WTC11 (cell line): ENCODE results near the gene BABAM2.

ENCODE experiments used
- CBFB ChIP-seq: sonication (generic); formaldehyde crosslinking; IDR thresholded peaks from 2 replicates; pipeline ENCODE4 v1.8.1; 2022; ENCODE audit warnings: mild to moderate bottlenecking, low read depth, missing genetic modification reagents
- HMGA2 ChIP-seq: fragments of 250-450 bp; sonication (Bioruptor Pico); IDR thresholded peaks from 2 replicates; pipeline ENCODE4 v1.4.0; 2021; ENCODE audit warnings: mild to moderate bottlenecking, moderate library complexity
- TCF7 ChIP-seq: sonication (generic); formaldehyde crosslinking; IDR thresholded peaks from 2 replicates; pipeline ENCODE4 v1.8.0; 2022; ENCODE audit warnings: mild to moderate bottlenecking, low read depth, missing genetic modification reagents, moderate library complexity
- TF ChIP-seq, protein P1 (sequence below): sonication (generic); formaldehyde crosslinking; IDR thresholded peaks from 2 replicates; pipeline ENCODE4 v1.8.0; 2022; ENCODE audit warnings: mild to moderate bottlenecking, missing genetic modification reagents
- TF ChIP-seq, protein P2 (sequence below): fragments of 200-600 bp; IDR thresholded peaks from 2 replicates; pipeline ENCODE4 v1.8.0; 2022; ENCODE audit warnings: antibody characterized with exemption

DNA sequence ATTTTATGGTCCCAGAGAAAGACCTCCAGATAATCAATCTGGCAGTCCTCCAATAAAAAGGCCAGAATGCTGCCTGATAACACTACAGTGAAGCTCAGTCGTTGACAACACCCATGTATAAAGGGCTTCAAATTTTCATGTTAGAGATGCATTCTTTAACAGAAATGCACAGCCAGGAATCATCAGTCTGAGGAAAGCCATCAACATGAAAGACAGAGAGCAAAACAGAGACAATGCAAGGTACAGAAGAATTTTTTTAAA, 13.8 kb downstream of the BABAM2 start:
- TF ChIP-seq CBFB (CRISPR knock-in tag) (no peak), HMGA2 (no peak), TCF7 (CRISPR knock-in tag) (no peak)
- TF ChIP-seq, protein P1, sequence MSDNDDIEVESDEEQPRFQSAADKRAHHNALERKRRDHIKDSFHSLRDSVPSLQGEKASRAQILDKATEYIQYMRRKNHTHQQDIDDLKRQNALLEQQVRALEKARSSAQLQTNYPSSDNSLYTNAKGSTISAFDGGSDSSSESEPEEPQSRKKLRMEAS (CRISPR knock-in tag): no peak
- TF ChIP-seq, protein P2, sequence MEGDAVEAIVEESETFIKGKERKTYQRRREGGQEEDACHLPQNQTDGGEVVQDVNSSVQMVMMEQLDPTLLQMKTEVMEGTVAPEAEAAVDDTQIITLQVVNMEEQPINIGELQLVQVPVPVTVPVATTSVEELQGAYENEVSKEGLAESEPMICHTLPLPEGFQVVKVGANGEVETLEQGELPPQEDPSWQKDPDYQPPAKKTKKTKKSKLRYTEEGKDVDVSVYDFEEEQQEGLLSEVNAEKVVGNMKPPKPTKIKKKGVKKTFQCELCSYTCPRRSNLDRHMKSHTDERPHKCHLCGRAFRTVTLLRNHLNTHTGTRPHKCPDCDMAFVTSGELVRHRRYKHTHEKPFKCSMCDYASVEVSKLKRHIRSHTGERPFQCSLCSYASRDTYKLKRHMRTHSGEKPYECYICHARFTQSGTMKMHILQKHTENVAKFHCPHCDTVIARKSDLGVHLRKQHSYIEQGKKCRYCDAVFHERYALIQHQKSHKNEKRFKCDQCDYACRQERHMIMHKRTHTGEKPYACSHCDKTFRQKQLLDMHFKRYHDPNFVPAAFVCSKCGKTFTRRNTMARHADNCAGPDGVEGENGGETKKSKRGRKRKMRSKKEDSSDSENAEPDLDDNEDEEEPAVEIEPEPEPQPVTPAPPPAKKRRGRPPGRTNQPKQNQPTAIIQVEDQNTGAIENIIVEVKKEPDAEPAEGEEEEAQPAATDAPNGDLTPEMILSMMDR: no peak
